Measurements from ENCODE around the gene ZNF197. TPM values are rescaled to one million over a fixed set of nuclear protein-coding genes. Genes with fewer than 3 reads are reported as not detected.

ZNF197 gene
- total and polyA plus RNA-seq, 10 of the 15 experiments (the other 5 are each of a cell fraction or from before 2014, with no cell fraction given): 3.2 to 16.6 (median 9.7) TPM

DNA sequence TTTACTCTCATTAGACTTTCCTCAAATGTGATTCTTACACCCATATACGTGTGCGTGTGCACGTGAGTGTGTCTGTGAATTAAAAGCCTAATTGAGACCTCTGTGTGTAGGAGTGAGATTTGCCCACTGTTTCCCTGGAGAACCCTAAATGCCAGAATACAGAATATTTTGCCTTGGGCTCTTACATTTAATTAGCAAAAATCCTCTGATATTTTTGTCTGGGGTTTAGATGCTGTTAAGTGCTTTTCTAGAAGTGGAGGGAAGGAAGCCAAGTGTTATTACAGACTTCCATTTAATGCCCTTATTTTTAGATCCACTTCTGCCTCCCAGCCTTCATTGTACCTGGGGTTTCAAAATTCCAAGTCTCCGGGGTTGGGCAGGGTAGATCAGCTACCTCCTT is 41.5 kb downstream of the ZNF197 start (continued):
- no peak for TF ChIP-seq ZBED1 (IDR thresholded peaks at IDR 0.05; ENCODE audit: borderline replicate concordance)
- no peak for TF ChIP-seq TCF3 (IDR thresholded peaks at IDR 0.05; ENCODE audit: borderline replicate concordance, insufficient read depth, low read depth, low read length)
- no peak for TF ChIP-seq SP1 (IDR thresholded peaks at IDR 0.05; ENCODE audit: low read depth, low read length)
- TF ChIP-seq CHD2 (IDR thresholded peaks at IDR 0.05; ENCODE audit: borderline replicate concordance, low read depth, low read length): no peak
- TF ChIP-seq CEBPB (IDR thresholded peaks at IDR 0.05; ENCODE audit: borderline replicate concordance in 1 of 2, low read depth in 2 of 2, low read length in 2 of 2): no peak
- no peak for TF ChIP-seq MTA3 (IDR thresholded peaks at IDR 0.05; ENCODE audit: borderline replicate concordance, low read length)
- TF ChIP-seq CREB1 (IDR thresholded peaks at IDR 0.05; ENCODE audit: low read depth): no peak
- TF ChIP-seq TARDBP (IDR thresholded peaks at IDR 0.05; ENCODE audit: borderline replicate concordance): no peak
- no peak for TF ChIP-seq CBX3 (IDR thresholded peaks at IDR 0.05; ENCODE audit: borderline replicate concordance, low read depth)
- TF ChIP-seq CBFB (IDR thresholded peaks at IDR 0.05; ENCODE audit: low read depth): no peak
- no peak for TF ChIP-seq POLR2AphosphoS2 (IDR thresholded peaks at IDR 0.05; ENCODE audit: low read depth, low read length)
- no peak for TF ChIP-seq KLF5 (IDR thresholded peaks at IDR 0.05; ENCODE audit: partially characterized antibody)
- TF ChIP-seq, protein P1, sequence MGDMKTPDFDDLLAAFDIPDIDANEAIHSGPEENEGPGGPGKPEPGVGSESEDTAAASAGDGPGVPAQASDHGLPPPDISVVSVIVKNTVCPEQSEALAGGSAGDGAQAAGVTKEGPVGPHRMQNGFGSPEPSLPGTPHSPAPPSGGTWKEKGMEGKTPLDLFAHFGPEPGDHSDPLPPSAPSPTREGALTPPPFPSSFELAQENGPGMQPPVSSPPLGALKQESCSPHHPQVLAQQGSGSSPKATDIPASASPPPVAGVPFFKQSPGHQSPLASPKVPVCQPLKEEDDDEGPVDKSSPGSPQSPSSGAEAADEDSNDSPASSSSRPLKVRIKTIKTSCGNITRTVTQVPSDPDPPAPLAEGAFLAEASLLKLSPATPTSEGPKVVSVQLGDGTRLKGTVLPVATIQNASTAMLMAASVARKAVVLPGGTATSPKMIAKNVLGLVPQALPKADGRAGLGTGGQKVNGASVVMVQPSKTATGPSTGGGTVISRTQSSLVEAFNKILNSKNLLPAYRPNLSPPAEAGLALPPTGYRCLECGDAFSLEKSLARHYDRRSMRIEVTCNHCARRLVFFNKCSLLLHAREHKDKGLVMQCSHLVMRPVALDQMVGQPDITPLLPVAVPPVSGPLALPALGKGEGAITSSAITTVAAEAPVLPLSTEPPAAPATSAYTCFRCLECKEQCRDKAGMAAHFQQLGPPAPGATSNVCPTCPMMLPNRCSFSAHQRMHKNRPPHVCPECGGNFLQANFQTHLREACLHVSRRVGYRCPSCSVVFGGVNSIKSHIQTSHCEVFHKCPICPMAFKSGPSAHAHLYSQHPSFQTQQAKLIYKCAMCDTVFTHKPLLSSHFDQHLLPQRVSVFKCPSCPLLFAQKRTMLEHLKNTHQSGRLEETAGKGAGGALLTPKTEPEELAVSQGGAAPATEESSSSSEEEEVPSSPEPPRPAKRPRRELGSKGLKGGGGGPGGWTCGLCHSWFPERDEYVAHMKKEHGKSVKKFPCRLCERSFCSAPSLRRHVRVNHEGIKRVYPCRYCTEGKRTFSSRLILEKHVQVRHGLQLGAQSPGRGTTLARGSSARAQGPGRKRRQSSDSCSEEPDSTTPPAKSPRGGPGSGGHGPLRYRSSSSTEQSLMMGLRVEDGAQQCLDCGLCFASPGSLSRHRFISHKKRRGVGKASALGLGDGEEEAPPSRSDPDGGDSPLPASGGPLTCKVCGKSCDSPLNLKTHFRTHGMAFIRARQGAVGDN (IDR thresholded peaks at IDR 0.05): no peak

Measured in GM12878 (cell line).